ENCODE measurements around the gene RHOT2.
A peak's percentile ranks its signal among the peaks of the same experiment; 100 is the strongest.

The RHOT2 gene

GRCh38 chr16:657487-657886, 10.4 kb upstream of the RHOT2 start:
- TF ChIP-seq CTCF (IDR thresholded peaks at IDR 0.05; ENCODE audit: control insufficient read depth, insufficient read depth, low read depth, low read length, missing control alignments), result no peak
- DNase-seq (ENCODE audit: low read depth), result no peak
- no peak overlapping the region for H3K4me3 ChIP-seq (ENCODE audit: control insufficient read depth, low read depth, low read length)

DNA sequence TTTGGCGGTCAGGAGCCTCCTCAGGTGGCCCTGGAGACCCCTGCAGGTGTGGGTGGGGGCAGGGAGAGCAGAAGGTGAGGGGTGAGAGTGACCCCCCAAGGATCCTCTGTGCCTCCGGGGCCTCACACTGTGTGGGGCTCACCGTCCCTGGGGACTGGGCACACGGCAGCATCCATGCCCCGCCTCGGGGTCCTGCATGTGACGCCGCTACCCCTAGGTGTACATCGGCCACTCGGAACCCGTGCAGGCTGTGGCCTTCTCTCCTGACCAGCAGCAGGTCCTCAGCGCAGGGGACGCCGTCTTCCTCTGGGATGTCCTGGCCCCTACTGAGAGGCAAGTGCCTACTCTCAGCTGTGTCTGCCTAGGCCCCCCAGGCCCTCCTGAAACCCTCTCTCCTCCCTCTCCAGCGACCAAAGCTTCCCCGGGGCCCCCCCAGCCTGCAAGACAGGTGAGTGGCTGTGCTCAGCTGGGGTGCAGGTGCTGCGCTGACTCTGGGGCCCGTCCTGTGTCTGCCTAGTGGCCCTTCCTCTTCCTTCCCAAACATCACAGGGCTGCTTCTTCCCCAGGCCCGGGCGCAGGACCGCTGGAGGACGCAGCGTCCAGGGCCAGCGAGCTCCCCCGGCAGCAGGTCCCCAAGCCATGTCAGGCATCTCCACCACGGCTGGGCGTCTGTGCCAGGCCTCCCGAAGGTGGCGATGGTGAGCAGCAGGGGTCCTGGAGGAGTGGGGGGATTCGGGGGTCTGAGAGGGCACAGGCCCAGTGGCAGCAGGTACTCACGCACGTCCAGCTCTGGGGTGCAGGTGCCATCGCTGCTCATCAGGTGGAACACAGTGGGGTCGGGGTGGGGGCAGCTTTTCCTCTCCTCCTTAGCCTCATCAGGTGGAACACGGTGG, 9.0 kb upstream of the RHOT2 start:
- no peak overlapping the region for H3K4me3 ChIP-seq (ENCODE audit: control insufficient read depth, low read depth, low read length)

GRCh38 chr16:659618-660017, 8.3 kb upstream of the RHOT2 start:
- no peak for TF ChIP-seq CTCF (IDR thresholded peaks at IDR 0.05; ENCODE audit: control insufficient read depth, insufficient read depth, low read depth, low read length, missing control alignments)
- H3K4me3 ChIP-seq (ENCODE audit: control insufficient read depth, low read depth, low read length), result no peak overlapping the region
- DNase-seq (ENCODE audit: low read depth), result no peak

More for the DNA sequence above, 9.0 kb upstream of the RHOT2 start:
- no peak for DNase-seq (ENCODE audit: low read depth)
- TF ChIP-seq CTCF (IDR thresholded peaks at IDR 0.05; ENCODE audit: control insufficient read depth, insufficient read depth, low read depth, low read length, missing control alignments), result no peak

GRCh38 chr16:660132-660458, 7.8 kb upstream of the RHOT2 start:
- no peak overlapping the region for H3K4me3 ChIP-seq (ENCODE audit: control insufficient read depth, low read depth, low read length)
- TF ChIP-seq CTCF (IDR thresholded peaks at IDR 0.05; ENCODE audit: control insufficient read depth, insufficient read depth, low read depth, low read length, missing control alignments), result no peak
- no peak for DNase-seq (ENCODE audit: low read depth)

DNA sequence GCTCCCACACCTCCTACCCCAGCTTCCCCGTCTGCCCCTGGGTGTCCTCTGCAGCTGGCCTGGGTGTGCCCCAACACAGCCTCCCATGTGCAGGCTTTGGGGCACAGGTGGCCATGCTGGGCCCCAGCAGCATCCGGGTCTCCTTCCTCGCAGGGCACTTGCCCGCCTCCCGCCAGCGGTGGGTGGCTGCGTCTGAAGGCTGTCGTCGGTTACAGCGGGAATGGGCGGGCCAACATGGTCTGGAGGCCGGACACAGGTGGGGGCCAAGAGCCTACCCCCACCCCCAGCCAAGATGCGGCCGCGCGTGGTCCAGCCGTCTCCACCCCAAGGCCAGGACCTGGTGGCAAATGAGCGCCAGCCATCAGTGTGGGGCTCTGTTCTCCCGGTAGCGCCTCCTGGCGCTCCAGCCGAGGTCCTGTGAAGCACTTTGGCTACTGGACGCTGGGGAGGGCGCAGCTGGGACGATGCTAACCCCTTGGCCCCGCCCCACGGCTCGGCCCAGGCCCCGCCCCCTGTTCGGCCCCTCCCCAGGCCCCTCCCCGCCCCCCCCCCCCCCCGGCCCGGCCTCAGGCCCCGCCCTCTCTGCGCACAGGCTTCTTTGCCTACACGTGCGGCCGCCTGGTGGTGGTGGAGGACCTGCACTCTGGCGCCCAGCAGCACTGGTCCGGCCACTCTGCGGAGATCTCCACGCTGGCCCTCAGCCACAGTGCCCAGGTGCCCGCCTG, 7.3 kb upstream of the RHOT2 start:
- peak; percentile 43 for TF ChIP-seq CTCF (IDR thresholded peaks at IDR 0.05; ENCODE audit: control insufficient read depth, insufficient read depth, low read depth, low read length, missing control alignments)
- no peak overlapping the region for H3K4me3 ChIP-seq (ENCODE audit: control insufficient read depth, low read depth, low read length)
- no peak for DNase-seq (ENCODE audit: low read depth)

DNA sequence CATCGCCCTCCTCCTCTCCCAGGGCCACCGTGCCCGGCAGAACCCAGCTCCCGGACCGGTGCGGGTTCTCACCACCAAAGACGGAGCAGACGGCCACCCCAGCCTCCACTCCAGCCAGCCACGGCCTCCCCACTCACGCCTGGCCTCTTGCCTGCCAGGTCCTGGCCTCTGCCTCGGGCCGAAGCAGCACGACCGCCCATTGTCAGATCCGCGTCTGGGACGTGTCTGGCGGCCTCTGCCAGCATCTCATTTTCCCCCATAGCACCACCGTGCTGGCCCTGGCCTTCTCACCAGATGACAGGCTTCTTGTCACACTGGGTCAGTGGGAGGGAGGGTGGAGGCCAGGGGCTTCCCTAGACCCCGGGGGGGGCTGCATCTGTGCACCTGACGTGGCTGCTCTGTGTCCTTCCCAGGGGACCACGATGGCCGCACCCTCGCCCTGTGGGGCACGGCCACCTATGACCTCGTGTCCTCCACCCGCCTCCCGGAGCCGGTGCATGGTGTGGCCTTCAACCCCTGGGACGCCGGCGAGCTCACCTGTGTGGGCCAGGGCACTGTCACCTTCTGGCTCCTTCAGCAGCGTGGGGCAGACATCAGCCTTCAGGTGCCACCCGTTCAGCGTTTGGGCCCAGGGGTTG, 6.6 kb upstream of the RHOT2 start:
- H3K4me3 ChIP-seq (ENCODE audit: control insufficient read depth, low read depth, low read length), result no peak overlapping the region

More for the DNA sequence above, 6.6 kb upstream of the RHOT2 start:
- TF ChIP-seq CTCF (IDR thresholded peaks at IDR 0.05; ENCODE audit: control insufficient read depth, insufficient read depth, low read depth, low read length, missing control alignments), result no peak
- DNase-seq (ENCODE audit: low read depth), result no peak
